Measurements from ENCODE around the gene LRRC18.
A peak's percentile ranks its signal among the peaks of the same experiment; 100 is the strongest.

LRRC18 gene

DNA sequence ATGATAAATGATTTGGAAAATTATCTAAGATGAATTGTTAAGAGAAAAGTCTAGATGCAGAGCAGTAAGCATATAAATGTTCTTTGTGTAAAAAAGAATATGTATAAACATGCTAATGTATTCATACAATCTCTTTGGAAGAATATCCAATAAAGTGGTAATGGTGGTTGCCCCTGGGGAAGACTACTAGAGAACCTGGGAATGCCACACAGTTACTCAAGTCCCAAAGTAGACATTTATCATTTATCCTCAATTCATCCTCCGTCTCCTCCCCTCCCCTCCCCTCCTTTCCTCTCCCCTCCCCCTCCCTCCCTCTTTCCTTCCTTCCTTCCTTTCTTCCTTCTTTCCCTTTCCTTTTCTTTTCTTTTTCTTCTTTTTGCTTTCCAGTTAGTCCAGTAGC, 51.7 kb downstream of the LRRC18 start:
- DNase-seq (no peak), ATAC-seq (ENCODE audit: insufficient read depth, low read depth) (no peak)
- no peak overlapping the region for H3K4me3 ChIP-seq (ENCODE audit: low read depth in 1 of 2, low read length in 2 of 2)
- H3K79me2 ChIP-seq (ENCODE audit: insufficient read depth, low read length), result no peaks in the 10 kb centered on the region
- H3K4me2 ChIP-seq (ENCODE audit: insufficient read depth, low read length), result no peak overlapping the region
- no peaks in the 10 kb centered on the region for H4K20me1 ChIP-seq (ENCODE audit: insufficient read depth, low read length)
- peaks cover under 1% of the 10 kb centered on the region for H3K27me3 ChIP-seq (ENCODE audit: insufficient read depth, low read length, poor library complexity)
- no peak overlapping the region for H3K27ac ChIP-seq (ENCODE audit: low read length)
- no peak overlapping the region for H3K9ac ChIP-seq (ENCODE audit: low read depth, low read length)
- H2AFZ ChIP-seq (ENCODE audit: low read depth, low read length), result no peak overlapping the region
- no peaks in the 10 kb centered on the region for H3K9me3 ChIP-seq (ENCODE audit: insufficient read depth, low read length, severe bottlenecking)
- no peaks in the 10 kb centered on the region for H3K36me3 ChIP-seq (ENCODE audit: insufficient read depth, low read length)
- TF ChIP-seq, protein P1, sequence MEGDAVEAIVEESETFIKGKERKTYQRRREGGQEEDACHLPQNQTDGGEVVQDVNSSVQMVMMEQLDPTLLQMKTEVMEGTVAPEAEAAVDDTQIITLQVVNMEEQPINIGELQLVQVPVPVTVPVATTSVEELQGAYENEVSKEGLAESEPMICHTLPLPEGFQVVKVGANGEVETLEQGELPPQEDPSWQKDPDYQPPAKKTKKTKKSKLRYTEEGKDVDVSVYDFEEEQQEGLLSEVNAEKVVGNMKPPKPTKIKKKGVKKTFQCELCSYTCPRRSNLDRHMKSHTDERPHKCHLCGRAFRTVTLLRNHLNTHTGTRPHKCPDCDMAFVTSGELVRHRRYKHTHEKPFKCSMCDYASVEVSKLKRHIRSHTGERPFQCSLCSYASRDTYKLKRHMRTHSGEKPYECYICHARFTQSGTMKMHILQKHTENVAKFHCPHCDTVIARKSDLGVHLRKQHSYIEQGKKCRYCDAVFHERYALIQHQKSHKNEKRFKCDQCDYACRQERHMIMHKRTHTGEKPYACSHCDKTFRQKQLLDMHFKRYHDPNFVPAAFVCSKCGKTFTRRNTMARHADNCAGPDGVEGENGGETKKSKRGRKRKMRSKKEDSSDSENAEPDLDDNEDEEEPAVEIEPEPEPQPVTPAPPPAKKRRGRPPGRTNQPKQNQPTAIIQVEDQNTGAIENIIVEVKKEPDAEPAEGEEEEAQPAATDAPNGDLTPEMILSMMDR (IDR thresholded peaks at IDR 0.05; ENCODE audit: borderline replicate concordance, extremely low read depth, low read length, poor library complexity, severe bottlenecking), result no peak
- no peak for TF ChIP-seq EZH2 (IDR thresholded peaks at IDR 0.05; ENCODE audit: borderline replicate concordance, low read depth, low read length, severe bottlenecking)
- H3K4me1 ChIP-seq (ENCODE audit: insufficient read depth, low read length), result no peaks in the 10 kb centered on the region

DNA sequence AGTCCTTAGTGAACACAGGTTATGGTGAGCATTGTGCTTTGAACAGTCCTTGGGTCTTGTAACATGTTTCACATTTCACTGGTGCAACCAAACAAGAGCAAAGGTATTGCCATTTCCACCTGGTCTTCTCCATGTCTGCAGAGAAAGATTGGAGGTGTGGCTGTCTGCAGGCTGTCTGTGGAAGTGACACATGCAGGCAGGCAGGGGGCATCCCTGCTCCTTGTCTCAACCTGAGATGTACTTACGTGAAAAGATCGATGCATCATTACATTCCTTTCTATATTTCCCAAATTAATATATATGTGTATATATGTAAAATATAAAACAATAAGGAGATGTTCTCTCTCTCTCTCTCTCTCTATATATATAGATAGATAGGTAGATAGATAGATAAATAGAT, 54.3 kb downstream of the LRRC18 start:
- Histone ChIP-seq H3K9ac (ENCODE audit: low read depth, low read length) (no peak overlapping the region), H3K79me2 (ENCODE audit: insufficient read depth, low read length) (no peaks in the 10 kb centered on the region), H3K27me3 (ENCODE audit: insufficient read depth, low read length, poor library complexity) (no peaks in the 10 kb centered on the region), H4K20me1 (ENCODE audit: insufficient read depth, low read length) (no peaks in the 10 kb centered on the region), H3K27ac (ENCODE audit: low read length) (no peak overlapping the region), H3K4me1 (ENCODE audit: insufficient read depth, low read length) (no peaks in the 10 kb centered on the region), H3K36me3 (ENCODE audit: insufficient read depth, low read length) (no peaks in the 10 kb centered on the region), H3K9me3 (ENCODE audit: insufficient read depth, low read length, severe bottlenecking) (no peaks in the 10 kb centered on the region), H3K4me2 (ENCODE audit: insufficient read depth, low read length) (no peak overlapping the region), H3K4me3 (ENCODE audit: low read depth in 1 of 2, low read length in 2 of 2) (no peak overlapping the region), H2AFZ (ENCODE audit: low read depth, low read length) (no peak overlapping the region)
- TF ChIP-seq, protein P1 (IDR thresholded peaks at IDR 0.05; ENCODE audit: borderline replicate concordance, extremely low read depth, low read length, poor library complexity, severe bottlenecking), result peak; percentile 59
- no peak for TF ChIP-seq EZH2 (IDR thresholded peaks at IDR 0.05; ENCODE audit: borderline replicate concordance, low read depth, low read length, severe bottlenecking)
- peak; percentile 26 for DNase-seq
- no peak for ATAC-seq (ENCODE audit: insufficient read depth, low read depth)

DNA sequence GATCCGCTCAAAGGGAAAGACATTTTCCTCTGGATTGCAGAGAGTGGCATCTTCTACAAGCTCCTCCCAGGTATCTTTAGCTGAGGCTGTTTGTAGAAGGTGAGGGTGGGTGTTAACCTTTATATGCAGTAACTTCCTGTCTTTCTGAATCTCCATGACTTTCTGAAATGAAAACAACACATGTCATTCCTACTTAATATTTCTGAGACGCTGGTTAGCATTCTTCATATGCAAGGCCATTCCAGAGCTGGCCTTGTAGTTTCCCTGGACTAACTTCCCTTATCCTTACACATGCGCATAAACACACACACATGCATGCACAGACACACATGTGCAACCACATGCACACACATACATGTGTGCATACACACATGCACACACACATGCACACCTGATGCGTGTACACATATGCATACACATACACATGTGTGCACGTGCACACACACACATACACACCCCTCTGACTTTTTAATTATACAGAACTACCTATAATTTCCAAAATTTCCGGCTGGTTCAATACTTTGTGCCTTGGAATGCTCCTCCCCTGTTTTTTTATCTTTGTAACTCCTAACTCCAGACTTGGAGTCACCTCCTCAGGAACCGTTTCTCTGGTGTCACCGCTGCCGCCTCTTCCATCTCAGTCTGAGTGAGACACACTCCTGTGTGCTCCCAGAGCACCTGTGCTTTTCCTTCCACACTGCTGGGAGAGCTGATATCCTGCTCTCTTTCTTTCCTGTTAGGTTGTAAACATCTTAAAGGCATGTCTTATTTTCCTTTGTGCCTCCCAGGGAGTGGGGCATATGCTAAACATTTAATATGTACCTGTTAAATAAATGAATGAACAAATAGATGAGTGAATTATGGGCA, 55.2 kb downstream of the LRRC18 start:
- Histone ChIP-seq H3K4me1 (ENCODE audit: insufficient read depth, low read length) (no peaks in the 10 kb centered on the region), H3K27ac (ENCODE audit: low read length) (no peak overlapping the region), H3K9me3 (ENCODE audit: insufficient read depth, low read length, severe bottlenecking) (no peaks in the 10 kb centered on the region), H4K20me1 (ENCODE audit: insufficient read depth, low read length) (no peaks in the 10 kb centered on the region), H3K4me2 (ENCODE audit: insufficient read depth, low read length) (no peak overlapping the region), H3K79me2 (ENCODE audit: insufficient read depth, low read length) (no peaks in the 10 kb centered on the region), H3K4me3 (ENCODE audit: low read depth in 1 of 2, low read length in 2 of 2) (no peak overlapping the region), H3K9ac (ENCODE audit: low read depth, low read length) (no peak overlapping the region), H3K27me3 (ENCODE audit: insufficient read depth, low read length, poor library complexity) (no peaks in the 10 kb centered on the region), H2AFZ (ENCODE audit: low read depth, low read length) (no peak overlapping the region), H3K36me3 (ENCODE audit: insufficient read depth, low read length) (no peaks in the 10 kb centered on the region)
- TF ChIP-seq, protein P1 (IDR thresholded peaks at IDR 0.05; ENCODE audit: borderline replicate concordance, extremely low read depth, low read length, poor library complexity, severe bottlenecking), result no peak
- TF ChIP-seq EZH2 (IDR thresholded peaks at IDR 0.05; ENCODE audit: borderline replicate concordance, low read depth, low read length, severe bottlenecking), result no peak
- ATAC-seq (ENCODE audit: insufficient read depth, low read depth), result no peak
- no peak for DNase-seq
